Inflammatory macrophage (primary cell): ENCODE data around the gene ARID1B.
A peak's percentile ranks its signal among the peaks of the same experiment; 100 is the strongest.

Source experiments
- DNase-seq, 2 donors: peaks; one replicate each; pipeline ENCODE4 v3.0.0-alpha.2; 2020 to 2022

Gene ARID1B

GRCh38 chr6:156773935-156774852, 3.0 kb upstream of the ARID1B start:
- peak in 1 of 2 donors; percentile 13 for DNase-seq

- no peak for DNase-seq
These were observed 2.2 kb upstream of the ARID1B start for GRCh38 chr6:156774863-156775405.

GRCh38 chr6:156775717-156776116, 1.5 kb upstream of the ARID1B start:
- DNase-seq, result no peak

GRCh38 chr6:156776470-156776839, 723 bp upstream of the ARID1B start:
- DNase-seq, result peak in 1 of 2 donors; percentile 16

- DNase-seq, result peak; percentile 24 to 58
These were observed 637 bp downstream of the ARID1B start for GRCh38 chr6:156777577-156778453.

- peak in 1 of 2 donors; percentile 16 for DNase-seq
These were observed 1.5 kb downstream of the ARID1B start for GRCh38 chr6:156778454-156779205.

- DNase-seq, result peak; percentile 26 to 34
These were observed 2.3 kb downstream of the ARID1B start for GRCh38 chr6:156779206-156780094.

- DNase-seq, result peak; percentile 66 to 67
These were observed 3.0 kb downstream of the ARID1B start for GRCh38 chr6:156780102-156780641.

GRCh38 chr6:156780962-156781853, 4.0 kb downstream of the ARID1B start:
- DNase-seq, result no peak

GRCh38 chr6:156781861-156782631, 4.9 kb downstream of the ARID1B start:
- DNase-seq, result peak in 1 of 2 donors; percentile 54

- DNase-seq, result no peak
These were observed 5.6 kb downstream of the ARID1B start for GRCh38 chr6:156782691-156783320.

- no peak for DNase-seq
These were observed 6.8 kb downstream of the ARID1B start for GRCh38 chr6:156783958-156784357.

- DNase-seq, result no peak
These were observed 9.5 kb downstream of the ARID1B start for GRCh38 chr6:156786652-156787051.

- DNase-seq, result no peak
These were observed 10.7 kb downstream of the ARID1B start for GRCh38 chr6:156787569-156788492.

GRCh38 chr6:156789081-156789943, 12.1 kb downstream of the ARID1B start:
- DNase-seq, result no peak

- no peak for DNase-seq
These were observed 13.6 kb downstream of the ARID1B start for GRCh38 chr6:156790711-156791319.
